Measurements from ENCODE around the gene MAN1A2. TPM values are rescaled to one million over a fixed set of nuclear protein-coding genes. Genes with fewer than 3 reads are reported as not detected.
"Not testable (repeated sequence)": the region's sequence is repeated elsewhere in the genome, so short reads cannot be mapped to it uniquely, and the experiment has no call there.

MAN1A2 gene
- total RNA-seq, 1 donor from 2014 or later: 43.5 TPM

GRCh38 chr1:117466761-117467160 is 99.5 kb downstream of the MAN1A2 start:
- H3K27me3 Mint-ChIP-seq (ENCODE audit: low read depth, unreplicated experiment): no peaks in the 10 kb centered on the region
- no peaks in the 10 kb centered on the region for H4K20me1 ChIP-seq (ENCODE audit: insufficient read depth, low read length)
- DNase-seq (ENCODE audit: low read depth) (peak; percentile 5), FAIRE-seq (no peak)
- no peak overlapping the region for H2AFZ ChIP-seq (ENCODE audit: low read depth, low read length)
- H3K4me1 ChIP-seq (ENCODE audit: insufficient read depth, low read length): peaks cover 5% of the 10 kb centered on the region
- H3K4me1 Mint-ChIP-seq (ENCODE audit: low read depth, unreplicated experiment): peaks cover 8% of the 10 kb centered on the region
- H3K27ac ChIP-seq (ENCODE audit: low read depth, low read length): no peak overlapping the region
- H3K36me3 Mint-ChIP-seq (ENCODE audit: low read depth, unreplicated experiment): peaks cover 12% of the 10 kb centered on the region
- no peak overlapping the region for H3K4me3 Mint-ChIP-seq (ENCODE audit: unreplicated experiment)
- no peak overlapping the region for H3K4me2 ChIP-seq (ENCODE audit: low read length)
- no peak overlapping the region for H3K4me3 ChIP-seq (ENCODE audit: insufficient read depth, low read depth, low read length)
- no peak overlapping the region for H3K27ac Mint-ChIP-seq (ENCODE audit: unreplicated experiment)
- no peak for TF ChIP-seq EZH2 (IDR thresholded peaks at IDR 0.05; ENCODE audit: insufficient read depth, low read length)
- TF ChIP-seq CTCF (IDR thresholded peaks at IDR 0.05; ENCODE audit: insufficient read depth, low read depth, low read length): no peak
- no peaks in the 10 kb centered on the region for H3K9me3 ChIP-seq (ENCODE audit: insufficient read depth, low read depth, low read length)
- no peaks in the 10 kb centered on the region for H3K36me3 ChIP-seq (ENCODE audit: insufficient read depth, low read length)
- no peak overlapping the region for H3K9ac ChIP-seq (ENCODE audit: low read length)
- no peaks in the 10 kb centered on the region for H3K79me2 ChIP-seq (ENCODE audit: insufficient read depth, low read length)
- no peaks in the 10 kb centered on the region for H3K9me3 Mint-ChIP-seq (ENCODE audit: unreplicated experiment)
- H3K27me3 ChIP-seq (ENCODE audit: insufficient read depth, low read length): no peaks in the 10 kb centered on the region

GRCh38 chr1:117467336-117467735 is 100.1 kb downstream of the MAN1A2 start:
- Histone ChIP-seq H3K36me3 (ENCODE audit: insufficient read depth, low read length) (no peaks in the 10 kb centered on the region), H3K4me3 (ENCODE audit: insufficient read depth, low read depth, low read length) (no peak overlapping the region), H3K4me2 (ENCODE audit: low read length) (peak overlapping the region; percentile 17), H3K27me3 (ENCODE audit: insufficient read depth, low read length) (no peaks in the 10 kb centered on the region), H3K27ac (ENCODE audit: low read depth, low read length) (peak overlapping the region; percentile 4), H3K79me2 (ENCODE audit: insufficient read depth, low read length) (no peaks in the 10 kb centered on the region), H2AFZ (ENCODE audit: low read depth, low read length) (no peak overlapping the region), H3K9me3 (ENCODE audit: insufficient read depth, low read depth, low read length) (no peaks in the 10 kb centered on the region), H3K9ac (ENCODE audit: low read length) (no peak overlapping the region), H4K20me1 (ENCODE audit: insufficient read depth, low read length) (no peaks in the 10 kb centered on the region), H3K4me1 (ENCODE audit: insufficient read depth, low read length) (peaks cover 5% of the 10 kb centered on the region)
- FAIRE-seq: no peak
- no peak for TF ChIP-seq EZH2 (IDR thresholded peaks at IDR 0.05; ENCODE audit: insufficient read depth, low read length)
- DNase-seq (ENCODE audit: low read depth): no peak
- H3K4me1 Mint-ChIP-seq (ENCODE audit: low read depth, unreplicated experiment): peaks cover 8% of the 10 kb centered on the region
- no peak overlapping the region for H3K27ac Mint-ChIP-seq (ENCODE audit: unreplicated experiment)
- H3K36me3 Mint-ChIP-seq (ENCODE audit: low read depth, unreplicated experiment): peaks cover 12% of the 10 kb centered on the region
- H3K9me3 Mint-ChIP-seq (ENCODE audit: unreplicated experiment): no peaks in the 10 kb centered on the region
- H3K27me3 Mint-ChIP-seq (ENCODE audit: low read depth, unreplicated experiment): no peaks in the 10 kb centered on the region
- no peak overlapping the region for H3K4me3 Mint-ChIP-seq (ENCODE audit: unreplicated experiment)

- Mint-ChIP-seq H3K4me1 (ENCODE audit: low read depth, unreplicated experiment) (no peaks in the 10 kb centered on the region), H3K36me3 (ENCODE audit: low read depth, unreplicated experiment) (peaks cover 23% of the 10 kb centered on the region), H3K4me3 (ENCODE audit: unreplicated experiment) (no peak overlapping the region), H3K27ac (ENCODE audit: unreplicated experiment) (no peak overlapping the region), H3K27me3 (ENCODE audit: low read depth, unreplicated experiment) (no peaks in the 10 kb centered on the region), H3K9me3 (ENCODE audit: unreplicated experiment) (peaks cover 9% of the 10 kb centered on the region)
- H2AFZ ChIP-seq (ENCODE audit: low read depth, low read length): no peak overlapping the region
- no peaks in the 10 kb centered on the region for H3K79me2 ChIP-seq (ENCODE audit: insufficient read depth, low read length)
- H4K20me1 ChIP-seq (ENCODE audit: insufficient read depth, low read length): no peaks in the 10 kb centered on the region
- TF ChIP-seq CTCF (IDR thresholded peaks at IDR 0.05; ENCODE audit: insufficient read depth, low read depth, low read length) (no peak), EZH2 (IDR thresholded peaks at IDR 0.05; ENCODE audit: insufficient read depth, low read length) (no peak)
- no peaks in the 10 kb centered on the region for H3K27me3 ChIP-seq (ENCODE audit: insufficient read depth, low read length)
- H3K27ac ChIP-seq (ENCODE audit: low read depth, low read length): no peak overlapping the region
- no peak overlapping the region for H3K4me2 ChIP-seq (ENCODE audit: low read length)
- no peak overlapping the region for H3K9ac ChIP-seq (ENCODE audit: low read length)
- no peak overlapping the region for H3K4me3 ChIP-seq (ENCODE audit: insufficient read depth, low read depth, low read length)
- no peak for FAIRE-seq
- H3K4me1 ChIP-seq (ENCODE audit: insufficient read depth, low read length): no peaks in the 10 kb centered on the region
- no peak for DNase-seq (ENCODE audit: low read depth)
- H3K9me3 ChIP-seq (ENCODE audit: insufficient read depth, low read depth, low read length): no peaks in the 10 kb centered on the region
- H3K36me3 ChIP-seq (ENCODE audit: insufficient read depth, low read length): peaks cover 4% of the 10 kb centered on the region
These were observed 105.8 kb downstream of the MAN1A2 start for GRCh38 chr1:117473063-117473462.

GRCh38 chr1:117475495-117475894 is 108.2 kb downstream of the MAN1A2 start:
- H3K4me1 Mint-ChIP-seq (ENCODE audit: low read depth, unreplicated experiment); H3K9me3 Mint-ChIP-seq (ENCODE audit: unreplicated experiment); FAIRE-seq: not testable (repeated sequence)

More at GRCh38 chr1:117475495-117475894, 108.2 kb downstream of the MAN1A2 start:
- not testable (repeated sequence) for H4K20me1 ChIP-seq (ENCODE audit: insufficient read depth, low read length); H3K79me2 ChIP-seq (ENCODE audit: insufficient read depth, low read length); H3K27me3 ChIP-seq (ENCODE audit: insufficient read depth, low read length); H3K4me3 Mint-ChIP-seq (ENCODE audit: unreplicated experiment); H2AFZ ChIP-seq (ENCODE audit: low read depth, low read length); H3K4me2 ChIP-seq (ENCODE audit: low read length); H3K27ac Mint-ChIP-seq (ENCODE audit: unreplicated experiment); H3K4me3 ChIP-seq (ENCODE audit: insufficient read depth, low read depth, low read length); H3K36me3 ChIP-seq (ENCODE audit: insufficient read depth, low read length); H3K9me3 ChIP-seq (ENCODE audit: insufficient read depth, low read depth, low read length); H3K27me3 Mint-ChIP-seq (ENCODE audit: low read depth, unreplicated experiment); H3K9ac ChIP-seq (ENCODE audit: low read length); H3K27ac ChIP-seq (ENCODE audit: low read depth, low read length); DNase-seq (ENCODE audit: low read depth); H3K4me1 ChIP-seq (ENCODE audit: insufficient read depth, low read length)
- H3K36me3 Mint-ChIP-seq (ENCODE audit: low read depth, unreplicated experiment): peaks cover 15% of the 10 kb centered on the region
